SK-N-SH (cell line): Measurements from ENCODE around the gene OBSCN. TPM values are rescaled to one million over a fixed set of nuclear protein-coding genes. Genes with fewer than 3 reads are reported as not detected.

Experiments used
- CTCF ChIA-PET: fragments of 300-600, 350-600 bp; formaldehyde crosslinking; extraction: SDS; loops from one replicate; lab custom pipeline; 2021; lab: Yijun Ruan, JAX
- POLR2A ChIA-PET: fragments of 350-600 bp; sonication (Branson Sonifier 250); formaldehyde crosslinking; extraction: SDS; loops from one replicate; lab custom pipeline; 2020; ENCODE audit warnings: antibody characterized with exemption, inconsistent platforms; lab: Yijun Ruan, JAX
- DNase-seq: peaks from one replicate; pipeline ENCODE4 v3.0.0; 2012
- H2AFZ ChIP-seq: fragments of 200-600 bp; sonication (generic); 2 replicates; pipeline ENCODE4 v1.8.1; 2016; ENCODE audit warnings: antibody characterized with exemption, mild to moderate bottlenecking, low read depth
- H3F3A ChIP-seq: fragments of 200-600 bp; sonication (generic); replicated peaks from 2 replicates; pipeline ENCODE3; 2016; ENCODE audit warnings: antibody characterized with exemption, mild to moderate bottlenecking; ENCODE audit not compliant: insufficient read depth
- H3K27ac ChIP-seq, 2 experiments: fragments of 200-500 bp in 1 of 2; fragments of 200-600 bp in 1 of 2; sonication (Bioruptor generic) in 1 of 2; sonication (generic), shearing (Covaris generic) in 1 of 2; 2 replicates each; pipeline versions ENCODE4 v1.5.1 to v1.6.1; 2014 to 2016; ENCODE audit warnings: low read depth in 2 of 2, inconsistent platforms in 1 of 2, low read length in 1 of 2, mild to moderate bottlenecking in 1 of 2, mixed read lengths in 1 of 2
- H3K27me3 ChIP-seq: fragments of 200-600 bp; sonication (generic), shearing (Covaris generic); 2 replicates; pipeline ENCODE4 v1.6.1; 2016; ENCODE audit warnings: mixed run types; ENCODE audit not compliant: insufficient read depth
- H3K36me3 ChIP-seq, 2 experiments: fragments of 200-500 bp in 1 of 2; fragments of 200-600 bp in 1 of 2; sonication (Bioruptor generic) in 1 of 2; sonication (generic) in 1 of 2; replicated peaks in 1 of 2; 2 replicates each; pipeline versions ENCODE3 to v1.5.1; 2014 to 2016; ENCODE audit warnings: low read length in 1 of 2, mild to moderate bottlenecking in 1 of 2; ENCODE audit not compliant: insufficient read depth in 2 of 2, control insufficient read depth in 1 of 2
- H3K4me1 ChIP-seq, 2 experiments: fragments of 200-500 bp in 1 of 2; fragments of 200-600 bp in 1 of 2; sonication (Bioruptor generic) in 1 of 2; sonication (generic), shearing (Covaris generic) in 1 of 2; 2 replicates each; pipeline versions ENCODE4 v1.5.1 to v1.6.1; 2014 to 2016; ENCODE audit warnings: low read depth in 1 of 2, low read length in 1 of 2, mixed run types in 1 of 2; ENCODE audit not compliant: insufficient read depth in 2 of 2, control insufficient read depth in 1 of 2
- H3K4me2 ChIP-seq: fragments of 200-600 bp; sonication (generic), shearing (Covaris generic); 2 replicates; pipeline ENCODE4 v1.6.1; 2017; ENCODE audit warnings: mixed run types
- H3K4me3 ChIP-seq, 2 experiments: fragments of 200-500 bp in 1 of 2; fragments of 200-600 bp in 1 of 2; sonication (Bioruptor generic) in 1 of 2; sonication (generic), shearing (Covaris generic) in 1 of 2; 2 replicates each; pipeline versions ENCODE4 v1.5.1 to v1.8.1; 2014 to 2016; ENCODE audit warnings: low read depth in 2 of 2, inconsistent platforms in 1 of 2, low read length in 1 of 2, mild to moderate bottlenecking in 1 of 2, mixed read lengths in 1 of 2, moderate library complexity in 1 of 2
- H3K79me2 ChIP-seq: fragments of 200-600 bp; sonication (generic); 2 replicates; pipeline ENCODE4 v1.8.1; 2017; ENCODE audit warnings: mild to moderate bottlenecking; ENCODE audit not compliant: insufficient read depth
- H3K9ac ChIP-seq: fragments of 200-600 bp; sonication (generic); 2 replicates; pipeline ENCODE4 v1.6.1; 2017; ENCODE audit warnings: mixed run types
- H3K9me2 ChIP-seq: fragments of 200-600 bp; sonication (generic); 2 replicates; pipeline ENCODE4 v1.6.1; 2017; ENCODE audit warnings: mixed run types
- H3K9me3 ChIP-seq: fragments of 200-600 bp; sonication (generic); 2 replicates; pipeline ENCODE4 v1.6.1; 2017; ENCODE audit warnings: mixed run types, mild to moderate bottlenecking, moderate library complexity
- H4K20me1 ChIP-seq: fragments of 200-600 bp; sonication (generic); 2 replicates; pipeline ENCODE4 v1.6.1; 2017; ENCODE audit warnings: mild to moderate bottlenecking, mixed run types; ENCODE audit not compliant: insufficient read depth
- CHD2 ChIP-seq: fragments of 150-350 bp; IDR thresholded peaks from 2 replicates; pipeline ENCODE4 v1.6.1; 2018; ENCODE audit warnings: low read length; ENCODE audit not compliant: partially characterized antibody
- ELF1 ChIP-seq: IDR thresholded peaks from 2 replicates; pipeline ENCODE4 v1.4.0; 2012
- FOXJ3 ChIP-seq: sonication (generic); formaldehyde crosslinking; IDR thresholded peaks from 2 replicates; pipeline ENCODE4 v1.5.1; 2020; ENCODE audit warnings: mild to moderate bottlenecking, missing genetic modification reagents
- FOXM1 ChIP-seq: IDR thresholded peaks from 2 replicates; pipeline ENCODE4 v1.4.0; 2012; ENCODE audit warnings: low read depth, mild to moderate bottlenecking
- GABPA ChIP-seq: IDR thresholded peaks from 2 replicates; pipeline ENCODE4 v1.4.0; 2012; ENCODE audit warnings: low read depth, mild to moderate bottlenecking
- JUND ChIP-seq: IDR thresholded peaks from 2 replicates; pipeline ENCODE4 v1.4.0; 2012
- MEF2A ChIP-seq: IDR thresholded peaks from 2 replicates; pipeline ENCODE4 v1.4.0; 2012; ENCODE audit warnings: low read depth, borderline replicate concordance
- NFIC ChIP-seq: IDR thresholded peaks from 2 replicates; pipeline ENCODE4 v1.4.0; 2012; ENCODE audit warnings: borderline replicate concordance
- RCOR1 ChIP-seq: fragments of 150-350 bp; IDR thresholded peaks from 2 replicates; pipeline ENCODE4 v1.6.1; 2017; ENCODE audit warnings: antibody characterized with exemption, low read length
- RFX5 ChIP-seq: IDR thresholded peaks from 2 replicates; pipeline ENCODE4 v1.6.1; 2012; ENCODE audit warnings: mild to moderate bottlenecking, improper control_type of control experiment, low read length
- RXRA ChIP-seq: IDR thresholded peaks from 2 replicates; pipeline ENCODE4 v1.4.0; 2012; ENCODE audit warnings: low read depth, mild to moderate bottlenecking, borderline replicate concordance
- SIN3A ChIP-seq: IDR thresholded peaks from 2 replicates; pipeline ENCODE4 v1.6.1; 2012; ENCODE audit warnings: low read depth, mild to moderate bottlenecking, low read length, moderate library complexity, borderline replicate concordance
- SMC3 ChIP-seq: IDR thresholded peaks from 2 replicates; pipeline ENCODE4 v1.6.1; 2012; ENCODE audit warnings: low read depth, low read length, improper control_type of control experiment
- TEAD4 ChIP-seq: IDR thresholded peaks from 2 replicates; pipeline ENCODE4 v1.4.0; 2012; ENCODE audit warnings: mild to moderate bottlenecking, borderline replicate concordance; ENCODE audit not compliant: insufficient read depth
- USF2 ChIP-seq: fragments of 150-350 bp; IDR thresholded peaks from 2 replicates; pipeline ENCODE4 v1.6.1; 2017; ENCODE audit warnings: antibody characterized with exemption, low read length, low read depth, borderline replicate concordance
- YY1 ChIP-seq: IDR thresholded peaks from 2 replicates; pipeline ENCODE4 v1.4.0; 2012; ENCODE audit warnings: low read depth, mild to moderate bottlenecking
- WGBS: methylation state at CpG from one replicate; pipeline ENCODE4 v1.1.6; 2017; ENCODE audit warnings: low lambda C conversion rate; 5-methylcytosine and 5-hydroxymethylcytosine counted together
- polyA plus RNA-seq, 3 experiments: library from polyadenylated mRNA; depleted of rRNA; stranded (reverse); fragments of >200 nt; gene quantifications; 2 replicates each; pipeline ENCODE4 v1.2.3, GENCODE V29; 2012
- TF ChIP-seq, protein P1 (sequence below): IDR thresholded peaks from 2 replicates; pipeline ENCODE4 v1.4.0; 2012; ENCODE audit warnings: low read depth, borderline replicate concordance
- TF ChIP-seq, protein P2 (sequence below): fragments of 200-600 bp; sonication (generic); IDR thresholded peaks from 2 replicates; pipeline ENCODE4 v1.6.1; 2017; ENCODE audit warnings: antibody characterized with exemption, mild to moderate bottlenecking, moderate library complexity
- TF ChIP-seq, protein P3 (sequence below): IDR thresholded peaks from 2 replicates; pipeline ENCODE4 v1.4.0; 2012; ENCODE audit warnings: low read depth, borderline replicate concordance

The OBSCN gene
- polyA plus RNA-seq, 1 of the 3 experiments (the other 2 are of a cell fraction) = 4.0 TPM

- ChIA-PET CTCF (no interaction called here), POLR2A (no interaction called here)
- no peak for DNase-seq
- H3K4me3 ChIP-seq = no peak overlapping the region
- H3K9ac ChIP-seq = no peak overlapping the region
- no peaks in the 10 kb centered on the region for H3F3A ChIP-seq
- no peaks in the 10 kb centered on the region for H3K9me3 ChIP-seq
- no peaks in the 10 kb centered on the region for H3K9me2 ChIP-seq
- H3K79me2 ChIP-seq = no peaks in the 10 kb centered on the region
- no peaks in the 10 kb centered on the region for H3K27me3 ChIP-seq
- no peak overlapping the region for H3K4me2 ChIP-seq
- no peaks in the 10 kb centered on the region for H3K36me3 ChIP-seq
- no peak overlapping the region for H3K27ac ChIP-seq
- H4K20me1 ChIP-seq = no peaks in the 10 kb centered on the region
- no peak overlapping the region for H2AFZ ChIP-seq
- 83% methylated on average over 11 of the region's 18 CpGs for WGBS
- TF ChIP-seq NFIC = no peak
- no peak for TF ChIP-seq CHD2
- TF ChIP-seq RXRA = no peak
- TF ChIP-seq, protein P1, sequence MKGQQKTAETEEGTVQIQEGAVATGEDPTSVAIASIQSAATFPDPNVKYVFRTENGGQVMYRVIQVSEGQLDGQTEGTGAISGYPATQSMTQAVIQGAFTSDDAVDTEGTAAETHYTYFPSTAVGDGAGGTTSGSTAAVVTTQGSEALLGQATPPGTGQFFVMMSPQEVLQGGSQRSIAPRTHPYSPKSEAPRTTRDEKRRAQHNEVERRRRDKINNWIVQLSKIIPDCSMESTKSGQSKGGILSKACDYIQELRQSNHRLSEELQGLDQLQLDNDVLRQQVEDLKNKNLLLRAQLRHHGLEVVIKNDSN = no peak
- no peak for TF ChIP-seq YY1
- TF ChIP-seq, protein P2, sequence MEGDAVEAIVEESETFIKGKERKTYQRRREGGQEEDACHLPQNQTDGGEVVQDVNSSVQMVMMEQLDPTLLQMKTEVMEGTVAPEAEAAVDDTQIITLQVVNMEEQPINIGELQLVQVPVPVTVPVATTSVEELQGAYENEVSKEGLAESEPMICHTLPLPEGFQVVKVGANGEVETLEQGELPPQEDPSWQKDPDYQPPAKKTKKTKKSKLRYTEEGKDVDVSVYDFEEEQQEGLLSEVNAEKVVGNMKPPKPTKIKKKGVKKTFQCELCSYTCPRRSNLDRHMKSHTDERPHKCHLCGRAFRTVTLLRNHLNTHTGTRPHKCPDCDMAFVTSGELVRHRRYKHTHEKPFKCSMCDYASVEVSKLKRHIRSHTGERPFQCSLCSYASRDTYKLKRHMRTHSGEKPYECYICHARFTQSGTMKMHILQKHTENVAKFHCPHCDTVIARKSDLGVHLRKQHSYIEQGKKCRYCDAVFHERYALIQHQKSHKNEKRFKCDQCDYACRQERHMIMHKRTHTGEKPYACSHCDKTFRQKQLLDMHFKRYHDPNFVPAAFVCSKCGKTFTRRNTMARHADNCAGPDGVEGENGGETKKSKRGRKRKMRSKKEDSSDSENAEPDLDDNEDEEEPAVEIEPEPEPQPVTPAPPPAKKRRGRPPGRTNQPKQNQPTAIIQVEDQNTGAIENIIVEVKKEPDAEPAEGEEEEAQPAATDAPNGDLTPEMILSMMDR = no peak
- TF ChIP-seq GABPA = no peak
- no peak for TF ChIP-seq TEAD4
- no peak for TF ChIP-seq FOXJ3 (CRISPR knock-in tag)
- no peak for TF ChIP-seq SMC3
- TF ChIP-seq FOXM1 = no peak
- no peak for TF ChIP-seq RCOR1
- TF ChIP-seq SIN3A = no peak
- TF ChIP-seq ELF1 = no peak
- TF ChIP-seq, protein P3, sequence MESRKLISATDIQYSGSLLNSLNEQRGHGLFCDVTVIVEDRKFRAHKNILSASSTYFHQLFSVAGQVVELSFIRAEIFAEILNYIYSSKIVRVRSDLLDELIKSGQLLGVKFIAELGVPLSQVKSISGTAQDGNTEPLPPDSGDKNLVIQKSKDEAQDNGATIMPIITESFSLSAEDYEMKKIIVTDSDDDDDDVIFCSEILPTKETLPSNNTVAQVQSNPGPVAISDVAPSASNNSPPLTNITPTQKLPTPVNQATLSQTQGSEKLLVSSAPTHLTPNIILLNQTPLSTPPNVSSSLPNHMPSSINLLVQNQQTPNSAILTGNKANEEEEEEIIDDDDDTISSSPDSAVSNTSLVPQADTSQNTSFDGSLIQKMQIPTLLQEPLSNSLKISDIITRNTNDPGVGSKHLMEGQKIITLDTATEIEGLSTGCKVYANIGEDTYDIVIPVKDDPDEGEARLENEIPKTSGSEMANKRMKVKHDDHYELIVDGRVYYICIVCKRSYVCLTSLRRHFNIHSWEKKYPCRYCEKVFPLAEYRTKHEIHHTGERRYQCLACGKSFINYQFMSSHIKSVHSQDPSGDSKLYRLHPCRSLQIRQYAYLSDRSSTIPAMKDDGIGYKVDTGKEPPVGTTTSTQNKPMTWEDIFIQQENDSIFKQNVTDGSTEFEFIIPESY = no peak
- TF ChIP-seq USF2 = no peak
- no peak for TF ChIP-seq JUND
- TF ChIP-seq MEF2A = no peak
- TF ChIP-seq RFX5 = no peak
- TF ChIP-seq, all 33 proteins: peak for 0
- H3K4me1 ChIP-seq = no peaks in the 10 kb centered on the region
Measured at GRCh38 chr1:228336308-228337030, 128.6 kb downstream of the OBSCN start.
